DOHH2 (cell line): ENCODE results near the gene SLC17A8.

Experiments used
- CTCF ChIP-seq: fragments of 200-600 bp; sonication (generic); IDR thresholded peaks from one replicate; pipeline ENCODE4 v1.5.1; 2014; ENCODE audit warnings: antibody characterized with exemption, mild to moderate bottlenecking, low read depth, low read length; ENCODE audit not compliant: poor library complexity, severe bottlenecking
- EZH2phosphoT487 ChIP-seq: fragments of 200-600 bp; sonication (generic); IDR thresholded peaks from 2 replicates; pipeline ENCODE4 v1.6.1; 2017; ENCODE audit warnings: borderline replicate concordance, mild to moderate bottlenecking, antibody characterized with exemption, low read length, moderate library complexity, mixed read lengths

DNA sequence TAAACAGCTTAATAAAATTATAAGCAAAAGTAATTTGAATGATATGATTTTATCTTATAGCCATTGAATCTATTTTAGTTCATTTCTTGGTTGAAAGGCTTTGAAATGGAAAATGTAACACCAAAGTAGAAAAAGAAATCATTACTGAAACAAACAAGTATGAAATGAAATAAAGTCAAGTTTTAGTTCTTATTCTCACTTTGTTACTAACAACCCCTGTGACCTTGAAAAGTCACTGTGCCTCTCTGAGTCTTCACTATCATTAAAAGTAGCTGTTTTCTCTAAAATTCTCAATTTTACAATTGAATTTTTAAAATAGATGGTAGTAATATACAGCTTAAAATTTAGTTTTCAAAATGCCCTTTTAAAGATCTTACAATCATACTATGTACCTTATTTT lies 32.4 kb upstream of the SLC17A8 start:
- TF ChIP-seq EZH2phosphoT487, result no peak
- TF ChIP-seq CTCF, result no peak
